Measurements from ENCODE around the gene RNF212B. TPM values are rescaled to one million over a fixed set of nuclear protein-coding genes. Genes with fewer than 3 reads are reported as not detected.
A peak's percentile ranks its signal among the peaks of the same experiment; 100 is the strongest.

Gene RNF212B
- total and polyA plus RNA-seq, 2 of the 13 experiments (the other 11 are each of a cell fraction or from before 2014, with no cell fraction given), result 0.05 TPM; not detected in 1

DNA sequence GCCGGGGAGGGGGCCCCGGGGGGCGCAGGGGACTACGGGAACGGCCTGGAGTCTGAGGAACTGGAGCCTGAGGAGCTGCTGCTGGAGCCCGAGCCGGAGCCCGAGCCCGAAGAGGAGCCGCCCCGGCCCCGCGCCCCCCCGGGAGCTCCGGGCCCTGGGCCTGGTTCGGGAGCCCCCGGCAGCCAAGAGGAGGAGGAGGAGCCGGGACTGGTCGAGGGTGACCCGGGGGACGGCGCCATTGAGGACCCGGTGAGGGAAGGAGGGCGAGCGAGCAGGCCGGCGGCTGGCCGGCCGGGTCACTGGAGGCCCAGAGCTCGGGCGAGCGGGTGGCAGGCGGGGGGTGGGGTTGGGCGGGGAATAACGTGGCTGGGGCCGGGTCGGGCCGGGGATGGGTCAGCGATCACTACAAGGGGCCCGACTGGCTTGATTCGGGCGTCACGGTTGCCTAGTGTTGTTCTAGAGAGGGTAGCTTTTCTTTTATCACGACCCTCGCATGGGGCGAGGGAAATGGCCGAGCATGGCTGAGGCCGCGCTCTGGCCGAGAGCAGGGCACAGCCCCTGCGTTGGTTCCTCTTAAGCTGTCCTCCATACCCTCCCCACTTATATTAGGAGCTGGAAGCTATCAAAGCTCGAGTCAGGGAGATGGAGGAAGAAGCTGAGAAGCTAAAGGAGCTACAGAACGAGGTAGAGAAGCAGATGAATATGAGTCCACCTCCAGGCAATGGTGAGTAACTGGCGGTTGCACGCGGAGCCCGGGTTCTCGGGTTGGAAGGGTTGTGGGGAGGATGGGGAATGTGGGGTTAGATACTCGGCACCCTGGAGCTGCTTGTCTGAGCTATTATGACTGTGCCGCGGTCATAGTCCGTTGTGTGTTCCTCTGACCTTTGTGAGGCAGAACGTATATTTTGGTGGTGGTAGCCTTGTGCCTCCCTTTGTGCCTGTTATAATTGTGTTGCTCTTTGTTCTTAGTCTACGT is 84.1 kb downstream of the RNF212B start (continued):
- TF ChIP-seq, protein P1, sequence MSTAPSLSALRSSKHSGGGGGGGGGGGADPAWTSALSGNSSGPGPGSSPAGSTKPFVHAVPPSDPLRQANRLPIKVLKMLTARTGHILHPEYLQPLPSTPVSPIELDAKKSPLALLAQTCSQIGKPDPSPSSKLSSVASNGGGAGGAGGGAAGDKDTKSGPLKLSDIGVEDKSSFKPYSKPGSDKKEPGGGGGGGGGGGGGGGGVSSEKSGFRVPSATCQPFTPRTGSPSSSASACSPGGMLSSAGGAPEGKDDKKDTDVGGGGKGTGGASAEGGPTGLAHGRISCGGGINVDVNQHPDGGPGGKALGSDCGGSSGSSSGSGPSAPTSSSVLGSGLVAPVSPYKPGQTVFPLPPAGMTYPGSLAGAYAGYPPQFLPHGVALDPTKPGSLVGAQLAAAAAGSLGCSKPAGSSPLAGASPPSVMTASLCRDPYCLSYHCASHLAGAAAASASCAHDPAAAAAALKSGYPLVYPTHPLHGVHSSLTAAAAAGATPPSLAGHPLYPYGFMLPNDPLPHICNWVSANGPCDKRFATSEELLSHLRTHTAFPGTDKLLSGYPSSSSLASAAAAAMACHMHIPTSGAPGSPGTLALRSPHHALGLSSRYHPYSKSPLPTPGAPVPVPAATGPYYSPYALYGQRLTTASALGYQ (CRISPR knock-in tag; IDR thresholded peaks at IDR 0.05), result peak; percentile 69; the same call in 1 of the 2 replicates
- peak; percentile 80 for TF ChIP-seq HNF4A (CRISPR knock-in tag; IDR thresholded peaks at IDR 0.05)
- no peak for TF ChIP-seq ATF7-NPFF (CRISPR knock-in tag; IDR thresholded peaks at IDR 0.05; ENCODE audit: low read depth)
- TF ChIP-seq YEATS4 (CRISPR knock-in tag; IDR thresholded peaks at IDR 0.05; ENCODE audit: borderline replicate concordance), result peak; percentile 74
- peak; percentile 37; the same call in 1 of the 2 replicates for TF ChIP-seq ZNF264 (CRISPR knock-in tag; IDR thresholded peaks at IDR 0.05)
- TF ChIP-seq MAFK (conservative IDR thresholded peaks at IDR 0.05 in 1 of 2, IDR thresholded peaks at IDR 0.05 in 1 of 2; ENCODE audit: low read length in 2 of 2), result no peak
- TF ChIP-seq JDP2 (CRISPR knock-in tag; IDR thresholded peaks at IDR 0.05; ENCODE audit: borderline replicate concordance), result no peak; the same call in 1 of the 2 replicates
- TF ChIP-seq ZNF3 (CRISPR knock-in tag; IDR thresholded peaks at IDR 0.05), result no peak
- no peak for TF ChIP-seq TOPORS (CRISPR knock-in tag; IDR thresholded peaks at IDR 0.05)
- no peak for TF ChIP-seq PHF21A (CRISPR knock-in tag; IDR thresholded peaks at IDR 0.05)
- TF ChIP-seq ZNF234 (CRISPR knock-in tag; conservative IDR thresholded peaks at IDR 0.05), result no peak
- TF ChIP-seq, protein P2, sequence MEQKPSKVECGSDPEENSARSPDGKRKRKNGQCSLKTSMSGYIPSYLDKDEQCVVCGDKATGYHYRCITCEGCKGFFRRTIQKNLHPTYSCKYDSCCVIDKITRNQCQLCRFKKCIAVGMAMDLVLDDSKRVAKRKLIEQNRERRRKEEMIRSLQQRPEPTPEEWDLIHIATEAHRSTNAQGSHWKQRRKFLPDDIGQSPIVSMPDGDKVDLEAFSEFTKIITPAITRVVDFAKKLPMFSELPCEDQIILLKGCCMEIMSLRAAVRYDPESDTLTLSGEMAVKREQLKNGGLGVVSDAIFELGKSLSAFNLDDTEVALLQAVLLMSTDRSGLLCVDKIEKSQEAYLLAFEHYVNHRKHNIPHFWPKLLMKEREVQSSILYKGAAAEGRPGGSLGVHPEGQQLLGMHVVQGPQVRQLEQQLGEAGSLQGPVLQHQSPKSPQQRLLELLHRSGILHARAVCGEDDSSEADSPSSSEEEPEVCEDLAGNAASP (CRISPR knock-in tag; IDR thresholded peaks at IDR 0.05; ENCODE audit: borderline replicate concordance), result peak; percentile 48
- no peak for TF ChIP-seq NBN (conservative IDR thresholded peaks at IDR 0.05)
- no peak for TF ChIP-seq SUZ12 (IDR thresholded peaks at IDR 0.05; ENCODE audit: low read depth, low read length)
- TF ChIP-seq CENPT (CRISPR knock-in tag; IDR thresholded peaks at IDR 0.05; ENCODE audit: low read depth), result no peak
- no peak for TF ChIP-seq DPF2 (CRISPR knock-in tag; IDR thresholded peaks at IDR 0.05; ENCODE audit: borderline replicate concordance, low read depth)
- TF ChIP-seq SOX5 (CRISPR knock-in tag; IDR thresholded peaks at IDR 0.05; ENCODE audit: borderline replicate concordance), result peak; percentile 55
- no peak for TF ChIP-seq ZZZ3 (CRISPR knock-in tag; IDR thresholded peaks at IDR 0.05; ENCODE audit: borderline replicate concordance)
- TF ChIP-seq ZFP36L2 (CRISPR knock-in tag; IDR thresholded peaks at IDR 0.05), result no peak
- TF ChIP-seq DNMT3B (CRISPR knock-in tag; conservative IDR thresholded peaks at IDR 0.05), result peak; percentile 89; the same call in 1 of the 2 replicates
- TF ChIP-seq ZSCAN20 (CRISPR knock-in tag; IDR thresholded peaks at IDR 0.05; ENCODE audit: borderline replicate concordance), result peak; percentile 96; the same call in 1 of the 2 replicates
- TF ChIP-seq NFATC3 (CRISPR knock-in tag; IDR thresholded peaks at IDR 0.05), result peak; percentile 63; the same call in 1 of the 2 replicates
- no peak for TF ChIP-seq PTBP1 (IDR thresholded peaks at IDR 0.05; ENCODE audit: low read depth, low read length, poor library complexity, severe bottlenecking)
- TF ChIP-seq FOSL2 (CRISPR knock-in tag; IDR thresholded peaks at IDR 0.05), result peak; percentile 56
- TF ChIP-seq, protein P3, sequence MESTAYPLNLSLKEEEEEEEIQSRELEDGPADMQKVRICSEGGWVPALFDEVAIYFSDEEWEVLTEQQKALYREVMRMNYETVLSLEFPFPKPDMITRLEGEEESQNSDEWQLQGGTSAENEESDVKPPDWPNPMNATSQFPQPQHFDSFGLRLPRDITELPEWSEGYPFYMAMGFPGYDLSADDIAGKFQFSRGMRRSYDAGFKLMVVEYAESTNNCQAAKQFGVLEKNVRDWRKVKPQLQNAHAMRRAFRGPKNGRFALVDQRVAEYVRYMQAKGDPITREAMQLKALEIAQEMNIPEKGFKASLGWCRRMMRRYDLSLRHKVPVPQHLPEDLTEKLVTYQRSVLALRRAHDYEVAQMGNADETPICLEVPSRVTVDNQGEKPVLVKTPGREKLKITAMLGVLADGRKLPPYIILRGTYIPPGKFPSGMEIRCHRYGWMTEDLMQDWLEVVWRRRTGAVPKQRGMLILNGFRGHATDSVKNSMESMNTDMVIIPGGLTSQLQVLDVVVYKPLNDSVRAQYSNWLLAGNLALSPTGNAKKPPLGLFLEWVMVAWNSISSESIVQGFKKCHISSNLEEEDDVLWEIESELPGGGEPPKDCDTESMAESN (CRISPR knock-in tag; conservative IDR thresholded peaks at IDR 0.05), result no peak
- no peak for TF ChIP-seq MBD4 (IDR thresholded peaks at IDR 0.05; ENCODE audit: borderline replicate concordance, low read length)
- TF ChIP-seq NFRKB (IDR thresholded peaks at IDR 0.05), result no peak

Data from HepG2 (cell line).